Fibroblast of skin of abdomen (primary cell): Measurements from ENCODE around the gene TENM4.

Experiments used
- DNase-seq: peaks from one replicate; pipeline ENCODE4 v3.0.0-alpha.2; 2013

TENM4 gene

DNA sequence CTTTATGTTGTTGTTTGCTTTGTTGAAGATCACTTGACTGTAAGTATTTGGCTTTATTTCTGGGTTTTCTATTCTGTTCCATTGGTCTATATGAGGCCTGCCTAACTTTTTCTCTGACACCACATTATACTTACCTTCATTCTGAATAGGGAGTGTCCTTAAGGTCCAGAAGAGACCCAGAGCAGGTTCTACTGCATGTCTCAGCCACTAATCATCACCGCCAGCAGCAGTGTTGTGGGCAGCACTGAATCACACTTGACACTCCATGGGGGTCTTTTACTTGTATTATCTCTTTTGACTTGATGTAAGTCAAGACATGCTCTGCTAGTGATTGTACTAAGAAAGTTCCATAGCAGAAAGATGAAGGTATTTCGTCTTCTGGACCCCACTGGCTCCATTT, 274.9 kb downstream of the TENM4 start:
- DNase-seq, result no peak

DNA sequence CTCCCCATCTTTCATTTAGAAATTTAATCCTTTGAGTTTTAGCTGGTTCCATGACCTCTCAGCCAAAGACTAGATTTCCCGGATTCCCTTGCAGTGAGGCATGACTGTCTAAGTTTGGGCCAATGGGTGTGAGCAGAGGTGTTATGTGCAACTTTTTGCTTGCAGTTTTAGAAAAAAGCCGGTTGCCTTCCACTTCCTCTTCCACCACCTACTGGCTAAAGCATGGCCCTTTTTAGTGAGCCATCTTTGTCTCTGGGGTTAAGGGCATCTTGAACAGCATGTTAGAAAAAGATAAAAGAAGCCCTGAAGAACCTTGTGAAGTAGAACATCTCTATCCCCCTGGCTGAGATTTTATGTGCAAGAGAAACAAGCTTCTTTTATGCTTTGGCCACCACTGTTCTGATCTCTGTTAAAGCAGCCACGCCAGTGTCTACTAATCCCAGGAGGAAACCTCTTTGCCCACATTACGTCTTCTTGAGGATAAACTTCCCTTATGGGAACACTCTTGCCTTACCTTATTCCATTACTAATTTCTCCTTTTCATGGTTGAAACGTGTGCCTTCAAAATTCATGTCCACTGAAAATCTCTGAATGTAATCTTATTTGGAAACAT, 279.9 kb downstream of the TENM4 start:
- no peak for DNase-seq

DNA sequence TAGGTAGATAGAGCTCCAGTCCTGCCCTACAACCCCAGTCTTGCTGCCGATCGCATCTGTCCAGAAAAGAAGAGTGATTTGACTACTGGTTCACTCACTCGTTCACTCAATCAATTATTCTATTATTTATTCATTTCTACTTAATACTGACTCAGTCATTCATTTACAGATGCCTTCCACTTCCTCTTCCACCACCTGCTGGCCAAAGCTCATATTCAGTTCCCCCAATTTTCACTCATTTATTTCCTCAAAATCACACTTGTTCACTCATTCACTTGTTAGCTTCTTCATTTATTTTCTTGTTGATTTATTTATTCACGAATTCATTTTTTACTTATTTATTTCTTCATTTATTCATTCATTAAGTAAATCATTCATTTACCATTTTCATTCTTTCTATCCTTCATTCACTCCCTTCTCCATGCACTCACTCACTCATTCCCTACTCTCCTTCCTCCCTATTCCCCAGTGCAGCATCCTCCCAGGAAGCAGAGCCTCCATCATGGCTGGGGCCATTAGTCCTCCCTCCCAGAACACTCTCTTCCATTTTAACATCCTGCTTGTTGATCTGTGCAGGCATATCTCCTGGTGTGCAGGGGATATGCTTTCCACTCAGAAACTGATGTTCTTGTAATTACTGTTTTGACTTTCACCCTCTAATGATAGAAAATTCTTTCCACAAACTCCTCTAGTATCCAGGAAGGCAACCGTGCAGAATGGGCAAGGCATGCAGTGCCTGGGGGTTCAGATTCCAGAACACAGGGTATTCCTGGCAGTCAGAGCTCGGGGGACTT, 281.0 kb downstream of the TENM4 start:
- DNase-seq, result no peak

DNA sequence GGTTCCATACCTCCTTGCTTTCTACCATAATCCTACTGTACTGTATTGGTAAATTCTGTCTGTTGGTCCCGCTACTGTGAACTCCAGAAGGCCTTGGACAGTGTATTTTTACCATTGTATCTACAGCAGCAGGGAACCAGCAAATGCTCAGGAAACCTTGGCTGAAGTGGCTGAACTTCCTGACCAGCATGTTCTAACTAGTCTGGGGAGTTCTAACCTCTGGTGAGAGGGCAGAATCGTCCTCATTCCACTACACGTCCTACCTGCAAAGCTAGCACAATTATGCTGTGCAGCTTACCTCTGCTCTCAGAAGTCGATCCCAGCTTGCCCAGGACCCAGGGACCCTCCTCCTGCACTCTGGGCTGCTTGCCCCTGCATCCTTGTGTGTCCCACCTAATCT, 283.1 kb downstream of the TENM4 start:
- DNase-seq, result no peak

DNA sequence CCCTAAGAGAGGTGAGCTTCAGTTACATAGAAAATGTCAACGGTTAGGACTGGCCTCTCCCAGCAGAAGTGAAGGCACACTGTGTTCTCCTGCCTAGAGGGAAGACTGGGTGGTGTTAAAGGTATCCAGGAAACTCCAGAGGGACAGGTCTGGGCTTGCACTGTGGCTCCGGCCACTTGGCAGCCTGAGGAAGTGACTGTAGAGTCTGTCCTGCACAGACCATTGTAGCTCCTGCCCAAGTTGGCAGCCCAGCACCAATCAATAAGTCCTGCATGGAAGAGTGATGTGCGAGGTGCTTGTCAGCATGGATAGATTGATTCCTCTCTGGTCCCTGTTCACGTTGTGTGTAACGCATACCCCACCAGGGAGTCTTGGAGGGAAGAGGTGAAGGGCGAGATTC, 284.8 kb downstream of the TENM4 start:
- no peak for DNase-seq

DNA sequence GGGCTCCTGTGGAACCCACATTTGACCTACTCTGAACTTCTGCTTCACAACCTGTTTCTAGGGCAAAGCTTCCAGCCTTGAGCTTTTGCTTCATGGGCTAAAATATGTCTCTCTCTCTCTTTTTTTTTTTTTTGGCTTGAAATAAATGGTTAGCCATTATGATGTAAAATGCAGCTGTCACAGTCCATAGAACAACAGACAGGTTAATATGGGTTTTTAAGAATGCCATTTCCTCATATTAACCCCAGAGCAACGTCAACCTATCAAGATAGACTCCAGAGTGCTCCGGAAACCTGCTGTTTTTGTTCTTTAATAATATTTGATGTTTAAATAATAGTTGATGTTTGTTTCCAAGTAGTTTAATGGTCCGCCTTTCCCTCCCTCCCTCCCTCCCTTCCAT, 285.6 kb downstream of the TENM4 start:
- DNase-seq, result no peak

DNA sequence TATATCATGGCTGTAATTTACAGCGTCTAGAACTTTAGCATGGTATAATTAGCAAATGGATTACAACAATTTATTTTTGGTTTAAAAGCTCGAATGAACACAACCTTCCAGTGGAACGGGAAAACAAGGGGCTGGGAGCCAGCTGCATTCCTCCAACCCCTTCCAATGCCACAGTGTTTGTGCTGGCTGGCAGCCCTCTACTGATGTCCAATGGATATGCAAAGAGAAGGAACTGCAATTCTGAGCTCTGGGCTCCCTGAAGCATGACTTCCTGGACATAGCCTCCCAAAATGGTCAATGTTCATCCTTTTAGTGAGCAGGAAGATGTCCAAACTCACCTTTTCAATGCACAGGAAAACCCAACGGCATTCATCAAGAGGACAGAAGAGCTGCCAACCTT, 288.3 kb downstream of the TENM4 start:
- DNase-seq, result no peak

DNA sequence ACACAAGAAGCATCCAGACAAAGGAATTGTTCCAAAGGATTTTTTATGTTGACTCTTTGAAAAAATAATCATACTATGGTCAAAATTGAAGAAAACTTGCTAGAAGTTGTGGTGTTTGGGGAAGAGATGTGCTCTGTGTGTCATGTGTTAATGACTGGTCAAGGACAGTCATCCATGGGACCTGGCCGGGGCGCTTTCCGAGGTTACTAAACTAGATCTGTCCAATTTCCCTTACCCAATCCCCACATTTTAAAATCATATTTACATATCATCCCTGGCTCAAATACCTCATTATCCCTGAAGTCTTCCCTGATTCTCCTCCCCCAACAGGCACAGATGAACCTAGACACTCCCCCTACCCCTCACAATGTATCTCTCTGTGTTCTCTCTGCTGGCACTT, 289.4 kb downstream of the TENM4 start:
- DNase-seq, result no peak

DNA sequence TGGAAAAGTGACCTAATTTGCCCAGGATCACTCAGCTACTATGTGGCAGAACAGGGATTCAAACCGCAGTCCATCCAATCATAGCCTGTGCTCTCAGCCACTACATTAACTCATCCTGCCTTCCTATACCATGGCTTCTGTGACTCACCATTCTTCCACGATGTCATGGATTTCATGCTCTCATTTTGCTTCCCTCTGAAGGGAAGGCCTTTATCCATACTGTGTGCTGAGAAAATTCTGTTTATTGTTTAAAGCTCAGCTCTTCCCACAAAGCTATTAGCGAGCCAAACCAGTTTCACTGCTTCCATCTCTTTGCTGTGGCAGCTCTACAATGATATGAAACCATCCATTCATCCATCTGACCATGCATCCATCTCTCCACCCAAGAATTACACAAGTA, 289.9 kb downstream of the TENM4 start:
- DNase-seq, result peak; percentile 54

DNA sequence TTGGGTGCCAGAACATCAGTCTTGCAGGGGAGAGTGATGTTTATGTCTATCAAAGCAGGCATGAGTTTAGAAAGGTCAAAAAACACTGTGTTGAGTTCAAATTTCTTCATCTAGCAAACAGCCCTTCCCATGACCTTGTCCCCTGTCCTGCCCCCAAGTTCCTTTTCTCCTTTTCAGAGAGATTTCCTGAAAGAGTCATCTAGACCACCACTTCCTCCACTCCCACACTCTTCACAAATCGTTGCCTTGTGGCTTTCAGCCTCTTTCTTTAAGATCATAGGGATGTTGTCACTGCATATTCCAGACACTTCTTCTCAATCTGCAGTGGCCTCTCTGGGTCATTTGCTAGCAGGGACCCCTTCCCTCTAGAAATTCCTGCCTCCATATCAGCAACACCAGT, 290.5 kb downstream of the TENM4 start:
- no peak for DNase-seq

DNA sequence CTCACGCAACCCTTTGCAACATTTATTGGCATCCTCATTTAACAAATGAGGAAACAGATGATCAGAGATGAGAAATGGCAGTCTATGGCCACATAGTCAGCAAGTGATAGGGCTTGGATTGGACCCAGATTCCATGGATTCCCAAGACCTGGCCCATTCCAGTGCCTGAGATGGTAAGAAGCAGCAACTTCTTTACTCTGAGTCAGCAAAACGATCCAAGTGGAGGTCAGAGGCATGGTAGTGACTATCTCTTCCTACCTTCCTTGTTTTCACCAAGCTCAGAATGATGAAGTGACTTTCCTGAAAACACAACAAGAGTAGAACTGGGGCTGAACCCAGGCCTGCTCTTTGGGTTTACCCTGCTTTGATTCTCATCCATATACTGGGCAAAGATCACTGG, 293.1 kb downstream of the TENM4 start:
- DNase-seq, result no peak

DNA sequence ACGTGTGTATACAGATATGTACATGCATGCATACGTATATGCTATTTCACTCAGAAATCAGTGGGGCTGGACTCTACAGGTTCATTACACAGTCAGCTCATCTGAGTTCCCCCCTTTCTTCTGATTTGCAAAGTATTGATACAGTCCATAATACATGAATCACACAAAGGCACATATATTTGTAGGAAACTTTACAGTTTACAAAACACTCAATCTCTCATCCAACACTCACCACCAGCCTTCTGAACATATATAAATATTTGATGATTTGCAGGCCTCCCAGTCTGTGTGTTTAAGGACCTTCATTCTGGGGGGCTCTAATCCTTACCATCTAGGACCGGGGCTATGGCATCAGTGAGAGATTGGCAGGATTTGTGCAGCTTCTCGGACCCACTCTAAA, 293.8 kb downstream of the TENM4 start:
- DNase-seq, result no peak

DNA sequence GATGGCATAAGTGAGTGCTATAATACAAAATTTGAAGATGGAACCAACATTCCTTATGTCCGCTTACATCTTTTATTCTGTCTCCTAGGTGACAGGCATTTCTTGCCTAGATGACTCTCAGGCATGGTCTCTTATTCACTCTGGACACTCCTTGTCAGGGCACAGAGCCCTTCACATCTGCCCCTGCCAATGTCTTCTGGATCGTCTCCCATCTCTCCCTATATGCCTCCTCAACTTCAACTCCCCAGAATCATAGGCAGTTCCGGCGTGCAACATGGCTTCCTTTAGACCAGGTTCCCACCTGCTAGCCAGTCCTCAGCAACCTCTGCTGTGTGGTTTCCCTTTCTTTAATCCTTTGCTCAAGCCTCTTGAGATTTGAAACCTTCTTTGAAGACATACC, 300.9 kb downstream of the TENM4 start:
- no peak for DNase-seq

DNA sequence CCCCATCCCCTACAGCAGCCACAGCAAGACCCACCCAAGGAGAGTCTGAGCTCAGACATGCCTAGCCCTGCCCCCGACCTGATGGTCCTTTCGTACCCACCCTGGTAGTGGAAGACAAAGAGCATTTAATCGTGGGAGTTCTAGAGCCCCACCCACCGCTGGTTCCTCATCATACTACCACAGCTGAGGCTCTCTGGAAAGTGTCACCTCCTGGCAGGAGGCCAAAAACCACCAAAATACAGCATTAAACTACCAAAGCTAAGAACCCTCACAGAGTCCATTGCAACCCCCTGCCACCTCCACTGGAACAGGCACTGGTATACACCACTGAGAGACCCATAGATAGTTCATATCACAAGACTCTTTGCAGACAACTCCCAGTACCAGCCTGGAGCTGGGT, 311.1 kb downstream of the TENM4 start:
- no peak for DNase-seq

DNA sequence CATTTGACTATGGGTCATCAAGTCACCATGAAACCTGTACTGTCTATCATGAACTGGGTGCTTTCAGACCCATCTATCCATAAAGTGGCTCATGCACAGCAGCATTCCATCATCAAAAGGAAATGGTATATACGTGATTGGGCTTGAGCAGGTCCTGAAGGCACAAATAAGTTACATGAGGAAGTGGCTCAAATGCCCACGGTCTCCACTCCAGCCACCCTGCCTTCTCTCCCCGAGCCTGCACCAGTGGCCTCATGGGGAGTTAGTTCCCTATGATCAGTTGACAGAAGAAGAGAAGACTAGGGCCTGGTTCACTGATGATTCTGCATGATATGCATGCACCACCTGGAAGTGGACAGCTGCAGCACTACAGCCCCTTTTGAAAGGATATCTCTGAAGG, 312.5 kb downstream of the TENM4 start:
- no peak for DNase-seq

DNA sequence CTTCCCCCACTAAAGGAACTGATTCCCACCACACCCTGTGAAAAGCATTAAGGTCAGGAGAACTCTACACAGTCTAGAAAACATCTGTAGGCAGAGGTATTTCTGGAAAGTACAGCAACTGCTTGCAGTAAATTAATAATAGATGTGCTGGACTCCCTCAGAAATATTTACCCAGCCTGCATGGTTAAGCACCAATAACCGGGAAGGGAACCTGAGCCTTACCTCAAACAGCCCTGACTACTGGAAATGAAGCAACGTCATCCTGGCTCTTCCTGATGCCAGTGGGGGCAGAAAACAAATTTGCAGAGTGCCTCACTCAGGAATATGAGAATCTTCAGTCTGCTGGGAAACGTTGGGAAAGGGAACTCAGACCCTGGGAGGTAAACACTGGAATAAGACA, 318.1 kb downstream of the TENM4 start:
- DNase-seq, result no peak

DNA sequence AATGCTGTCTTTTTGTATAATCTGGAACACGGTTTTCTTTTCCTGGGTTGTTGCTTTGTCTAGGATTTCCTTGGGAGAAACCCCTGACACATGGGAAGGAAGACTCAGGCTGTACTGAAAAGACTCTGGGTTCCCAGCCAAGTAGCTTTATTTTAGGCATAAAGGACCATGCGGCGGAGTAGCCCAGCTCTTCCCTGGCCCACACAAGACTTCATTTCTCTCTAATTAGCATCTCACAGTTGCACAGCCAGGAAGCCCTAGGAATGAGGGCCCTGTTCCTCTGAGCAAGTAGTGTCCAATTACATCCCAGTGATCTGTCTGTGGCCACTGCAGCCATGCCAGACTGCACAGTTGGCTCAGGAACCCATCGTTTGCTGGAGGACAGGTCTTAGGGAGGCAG, 319.5 kb downstream of the TENM4 start:
- peak; percentile 10 for DNase-seq

DNA sequence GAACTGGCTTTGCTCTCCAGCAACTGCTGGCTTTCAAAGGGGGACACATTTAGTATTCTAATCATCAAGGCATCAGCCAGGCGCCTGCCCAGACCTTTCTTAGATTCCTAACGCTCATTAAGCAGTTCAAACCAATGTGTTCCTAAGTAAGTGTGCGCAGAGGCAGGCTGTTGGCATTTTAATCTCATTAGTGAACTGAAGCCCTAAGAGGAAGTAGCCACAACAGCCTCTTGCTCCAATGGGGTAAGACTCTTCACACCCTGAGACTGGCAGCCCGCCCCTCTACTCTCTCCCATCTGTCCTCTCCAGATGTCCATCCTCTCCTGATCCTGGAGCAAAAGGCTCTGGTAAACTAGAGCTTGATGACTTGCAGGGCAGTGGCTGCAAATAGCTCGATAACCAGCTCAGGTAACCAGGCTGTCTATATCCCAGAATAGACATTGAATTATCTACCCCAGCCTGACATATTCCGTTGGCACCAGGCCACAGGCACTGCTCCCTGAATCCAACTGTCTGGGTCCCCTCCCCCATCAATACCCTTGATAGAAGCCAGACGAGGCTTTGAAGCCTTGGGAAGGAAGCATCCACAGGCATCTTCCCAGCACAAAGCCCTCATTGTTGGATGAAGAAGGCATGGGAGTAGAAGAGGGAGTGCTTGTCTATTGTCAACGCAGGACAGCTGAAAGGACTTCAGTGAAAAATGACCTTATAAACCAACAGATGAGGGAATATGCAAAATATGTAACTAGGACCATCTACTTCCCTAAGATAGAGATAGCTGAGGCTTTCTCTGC, 321.1 kb downstream of the TENM4 start:
- no peak for DNase-seq

DNA sequence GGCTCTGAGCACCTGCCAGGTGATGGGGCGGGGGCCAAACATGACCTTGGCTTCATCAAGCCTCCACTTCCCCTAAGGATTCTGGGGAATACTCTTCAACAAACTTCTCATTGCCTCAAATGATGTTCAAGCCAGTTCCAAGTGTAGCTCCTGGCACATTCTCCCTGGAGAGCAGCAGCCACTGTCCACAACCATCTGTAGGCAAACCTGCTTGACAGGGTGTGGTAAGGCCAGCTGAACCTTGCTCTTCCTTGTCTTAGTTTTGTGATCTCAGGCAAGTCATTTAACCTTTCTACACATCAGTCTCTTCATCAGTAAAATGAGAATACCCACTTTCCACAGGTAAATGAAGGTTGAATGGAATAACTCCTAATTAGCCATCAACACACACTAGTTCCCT, 323.3 kb downstream of the TENM4 start:
- no peak for DNase-seq

DNA sequence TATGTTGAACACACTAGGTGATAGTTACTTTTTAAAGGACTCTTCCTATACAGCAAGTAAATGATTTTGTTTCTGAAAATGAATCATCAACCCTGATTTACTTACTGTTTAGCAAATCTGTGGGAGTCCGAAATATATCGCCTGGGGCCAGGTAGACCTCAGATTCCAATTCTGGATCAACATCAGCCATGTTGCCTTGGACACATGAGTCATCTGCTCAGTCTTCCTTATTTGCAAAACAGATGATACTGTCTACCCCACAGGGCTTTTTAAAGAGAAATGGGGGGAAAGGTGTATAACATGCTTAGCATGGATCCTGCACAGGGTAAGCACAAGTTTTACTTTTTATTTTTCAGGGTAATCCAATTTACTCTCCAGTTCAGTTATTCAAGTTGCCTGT, 324.2 kb downstream of the TENM4 start:
- no peak for DNase-seq

DNA sequence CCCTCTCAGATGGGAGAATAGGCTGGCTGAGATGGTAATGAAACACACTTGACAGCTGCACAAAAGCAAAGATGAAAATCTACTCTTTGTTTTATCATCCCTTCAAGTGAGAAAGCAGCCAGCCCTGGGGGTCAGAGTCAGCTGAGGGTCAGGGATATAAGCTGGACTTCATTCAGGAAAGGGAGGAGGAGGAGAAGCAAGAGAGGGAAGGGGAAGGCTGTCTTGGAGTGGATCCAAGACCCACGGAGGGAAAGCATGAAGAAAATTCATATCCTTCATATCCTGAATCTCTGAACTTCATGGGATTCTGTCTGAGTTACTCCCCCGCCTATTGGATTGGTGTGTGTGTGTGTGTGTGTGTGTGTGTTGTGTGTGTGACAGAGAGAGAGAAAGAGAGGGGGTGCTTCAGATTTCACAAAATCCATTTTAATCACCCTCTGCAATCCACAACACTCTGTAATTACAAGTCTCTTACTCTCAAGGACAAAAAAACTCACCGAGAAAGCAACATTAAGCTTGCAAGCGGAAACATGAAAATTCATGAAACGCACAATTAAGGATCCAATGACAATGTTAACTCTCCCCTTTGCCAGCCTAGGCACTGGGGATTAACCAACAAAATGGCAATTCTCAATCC, 327.7 kb downstream of the TENM4 start:
- DNase-seq, result peak; percentile 69

DNA sequence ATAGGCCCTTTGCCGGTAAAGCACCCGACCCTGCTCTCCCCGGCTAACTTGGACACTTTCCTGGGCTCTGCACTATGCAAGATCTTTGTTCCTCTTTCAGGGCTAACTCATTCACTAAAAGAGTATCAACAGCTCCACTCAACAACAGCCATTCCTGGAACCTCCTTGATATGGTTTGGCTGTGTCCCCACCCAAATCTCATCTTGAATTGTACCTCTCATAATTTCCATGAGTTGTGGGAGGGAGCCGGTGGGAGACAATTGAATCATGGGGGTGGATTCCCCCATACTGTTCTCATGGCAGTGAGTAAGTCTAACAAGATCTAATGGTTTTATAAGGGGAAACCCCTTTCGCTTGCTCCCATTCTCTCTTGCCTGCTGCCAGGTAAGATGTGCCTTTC, 330.0 kb downstream of the TENM4 start:
- DNase-seq, result no peak

DNA sequence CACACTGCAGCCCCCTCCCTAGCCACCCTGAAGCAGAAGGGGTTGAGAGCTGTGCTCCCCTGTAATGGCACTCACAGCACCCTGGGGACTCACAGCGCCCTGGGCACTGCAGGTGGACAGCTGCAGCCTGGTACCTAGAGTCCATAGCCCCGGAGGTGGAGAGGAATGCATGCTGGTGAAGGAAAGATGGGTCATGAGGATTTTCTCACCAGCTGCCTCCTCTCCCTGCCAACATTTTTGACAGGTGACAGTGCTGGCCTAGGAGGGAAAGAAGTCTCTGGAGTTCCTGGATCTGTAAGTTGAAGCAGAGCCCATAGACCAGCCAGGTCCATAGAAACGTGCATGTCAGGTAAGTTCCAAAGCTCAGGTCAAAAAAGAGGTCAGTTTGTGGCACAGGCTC, 330.5 kb downstream of the TENM4 start:
- no peak for DNase-seq
